ENCODE measurements around the gene ARMH3.

The ARMH3 gene

DNA sequence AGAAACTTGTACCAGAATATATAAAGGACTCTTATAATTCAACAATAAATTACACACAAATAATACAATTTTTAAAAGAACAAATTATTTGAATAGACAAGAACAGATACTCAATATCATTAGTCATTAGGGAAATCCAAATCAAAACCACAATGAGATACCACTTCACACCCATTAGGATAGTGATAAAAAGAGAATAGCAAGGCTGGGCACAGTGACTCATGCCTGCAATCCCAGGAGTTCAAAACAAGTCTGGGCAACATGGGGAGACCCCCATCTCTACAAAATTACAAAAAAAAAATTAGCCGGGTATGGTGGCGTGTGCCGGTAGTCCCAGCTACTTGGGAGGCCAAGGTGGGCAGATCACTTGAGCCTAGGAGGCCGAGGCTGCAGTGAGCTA lies 160.2 kb downstream of the ARMH3 start:
- DNase-seq (ENCODE audit: low read depth in 3 of 3), result no peak

DNA sequence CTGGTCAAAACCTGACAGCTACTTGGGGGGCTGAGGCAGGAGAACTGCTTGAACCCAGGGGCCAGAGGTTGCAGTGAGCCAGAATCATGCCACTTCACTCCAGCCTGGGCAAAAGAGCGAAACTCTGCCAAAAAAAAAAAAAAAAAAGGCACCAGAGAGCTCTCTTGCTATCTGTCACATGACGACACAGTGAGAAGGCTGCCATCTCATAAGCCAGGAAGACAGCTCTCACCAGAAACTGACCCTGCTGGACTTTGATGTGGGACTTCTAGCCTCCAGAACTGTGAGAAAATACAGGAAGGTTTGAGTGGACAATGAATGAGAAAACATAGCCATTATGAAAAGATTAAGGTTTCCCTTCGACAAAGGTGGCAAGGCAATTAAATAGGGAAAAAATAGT lies 161.2 kb downstream of the ARMH3 start:
- DNase-seq (ENCODE audit: low read depth in 3 of 3), result no peak

DNA sequence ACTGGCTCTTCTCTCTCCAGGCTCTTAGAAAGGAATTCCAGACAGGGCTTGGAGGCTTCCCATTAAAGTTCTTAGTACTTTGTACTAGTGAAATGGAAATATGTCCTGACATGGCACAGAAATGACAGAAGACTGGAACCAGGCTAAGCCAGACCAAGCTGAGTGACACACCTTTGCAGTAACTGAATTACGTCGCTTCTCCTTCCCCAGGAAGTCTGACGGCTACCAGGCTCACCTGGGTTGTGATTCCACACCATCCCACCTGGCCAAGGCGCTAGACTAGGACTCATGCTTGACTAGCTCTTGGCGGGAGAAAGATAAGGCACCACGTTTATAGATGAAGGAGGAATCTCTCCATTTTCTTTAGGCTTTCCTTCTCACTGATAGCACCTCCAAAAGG lies 161.7 kb downstream of the ARMH3 start:
- no peak for DNase-seq (ENCODE audit: low read depth in 3 of 3)

DNA sequence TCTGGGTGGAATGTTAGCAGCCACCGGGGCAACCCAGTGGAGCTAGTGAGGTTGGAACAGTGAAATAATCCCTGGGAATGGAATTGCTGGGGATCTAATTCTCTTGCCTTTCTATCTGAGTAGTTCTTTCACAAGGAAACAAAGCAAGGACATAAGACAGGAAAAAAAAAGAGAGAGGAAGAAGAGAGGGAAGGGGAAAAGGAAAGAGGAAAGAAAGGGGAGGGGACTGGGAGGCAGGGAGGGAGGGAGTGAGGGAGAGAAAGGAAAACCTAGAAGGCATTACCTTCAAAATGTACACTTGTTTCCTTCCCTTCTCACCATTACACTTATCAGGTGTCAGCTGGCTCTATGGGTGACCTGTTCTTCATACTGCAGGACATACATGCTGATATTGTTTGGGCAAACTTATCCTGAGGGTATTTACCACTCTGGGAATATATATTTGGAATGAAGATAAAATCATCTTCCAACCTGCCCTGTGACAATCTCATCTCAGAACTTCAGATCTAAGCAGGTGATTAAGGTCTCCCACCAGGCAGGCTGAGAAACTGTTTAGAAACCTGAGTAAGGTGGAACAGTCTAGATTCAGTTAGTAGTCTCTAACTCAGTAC lies 162.4 kb downstream of the ARMH3 start:
- DNase-seq (ENCODE audit: low read depth in 3 of 3), result no peak

DNA sequence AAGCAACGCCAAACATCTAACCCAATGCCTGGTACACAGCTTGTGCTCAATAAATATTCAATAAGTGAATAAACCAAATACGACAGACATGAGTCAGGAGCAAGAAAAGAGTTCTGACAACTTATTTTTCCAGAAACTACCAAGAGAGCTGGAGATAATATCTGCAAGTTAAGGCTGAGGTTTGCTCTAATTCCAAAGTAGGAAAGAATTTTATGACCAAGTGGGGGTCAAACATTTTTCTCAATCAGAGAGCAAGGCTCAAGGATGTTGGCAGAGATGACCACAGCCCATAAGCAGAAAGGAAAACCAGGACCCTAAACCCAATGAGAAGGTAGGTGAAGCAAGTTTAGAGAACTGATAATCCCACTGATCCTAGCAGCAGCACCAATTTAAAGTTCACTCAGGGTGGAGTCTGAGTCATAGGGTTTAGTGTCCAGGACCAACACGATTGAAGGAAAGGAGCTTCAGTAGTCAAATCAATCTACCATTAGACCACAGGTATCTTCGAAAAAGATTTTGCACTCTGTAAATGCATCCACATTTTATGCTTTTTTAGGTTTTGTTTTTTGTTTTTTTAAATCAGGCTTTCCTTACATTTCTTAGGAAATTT lies 163.1 kb downstream of the ARMH3 start:
- no peak for DNase-seq (ENCODE audit: low read depth in 3 of 3)

DNA sequence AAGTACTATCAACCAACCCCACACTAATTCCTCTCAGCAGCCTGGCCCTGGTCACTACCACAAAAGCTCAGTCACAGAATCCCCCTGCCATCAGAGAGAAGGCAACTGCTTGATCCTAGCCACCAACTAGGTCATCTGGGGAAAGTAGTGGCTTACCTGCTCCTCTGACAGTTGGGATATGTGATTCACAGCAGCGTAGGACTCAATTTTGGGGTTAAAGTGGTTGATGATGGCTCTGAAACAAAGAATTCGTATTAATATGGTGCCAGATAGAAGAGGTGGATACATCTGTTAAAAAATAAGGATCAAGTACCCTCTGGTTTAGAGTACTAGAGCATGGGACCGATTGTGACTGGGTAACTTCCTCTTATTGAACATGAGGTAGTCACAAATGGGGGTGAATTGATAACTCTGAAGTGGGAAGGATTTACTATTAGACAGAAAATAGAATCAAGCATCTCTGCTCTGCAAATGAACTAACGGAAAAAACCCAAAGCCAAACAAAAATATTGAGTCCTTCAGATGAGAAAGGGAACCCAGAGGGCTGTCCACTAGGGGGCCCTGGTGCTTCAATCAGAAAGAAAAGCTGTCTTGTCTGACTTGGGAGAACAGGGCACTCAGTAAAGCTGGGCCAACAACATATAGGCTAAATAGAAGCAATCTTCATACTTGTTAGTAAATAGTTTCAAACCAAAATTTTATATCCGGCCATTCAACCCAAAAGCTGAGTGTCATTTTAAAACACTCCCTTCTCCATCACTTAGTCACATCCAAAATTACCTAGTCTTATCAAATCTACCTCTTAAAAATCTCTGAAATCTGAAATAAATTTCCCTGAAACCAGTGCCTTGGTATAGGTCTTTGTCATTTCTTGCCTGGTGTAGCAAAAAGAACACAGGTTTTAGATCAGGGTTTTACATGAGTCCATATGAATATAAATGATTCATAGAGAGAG lies 166.4 kb downstream of the ARMH3 start:
- peak; percentile 48 to 78 (median 49) for DNase-seq (ENCODE audit: low read depth in 3 of 3)

DNA sequence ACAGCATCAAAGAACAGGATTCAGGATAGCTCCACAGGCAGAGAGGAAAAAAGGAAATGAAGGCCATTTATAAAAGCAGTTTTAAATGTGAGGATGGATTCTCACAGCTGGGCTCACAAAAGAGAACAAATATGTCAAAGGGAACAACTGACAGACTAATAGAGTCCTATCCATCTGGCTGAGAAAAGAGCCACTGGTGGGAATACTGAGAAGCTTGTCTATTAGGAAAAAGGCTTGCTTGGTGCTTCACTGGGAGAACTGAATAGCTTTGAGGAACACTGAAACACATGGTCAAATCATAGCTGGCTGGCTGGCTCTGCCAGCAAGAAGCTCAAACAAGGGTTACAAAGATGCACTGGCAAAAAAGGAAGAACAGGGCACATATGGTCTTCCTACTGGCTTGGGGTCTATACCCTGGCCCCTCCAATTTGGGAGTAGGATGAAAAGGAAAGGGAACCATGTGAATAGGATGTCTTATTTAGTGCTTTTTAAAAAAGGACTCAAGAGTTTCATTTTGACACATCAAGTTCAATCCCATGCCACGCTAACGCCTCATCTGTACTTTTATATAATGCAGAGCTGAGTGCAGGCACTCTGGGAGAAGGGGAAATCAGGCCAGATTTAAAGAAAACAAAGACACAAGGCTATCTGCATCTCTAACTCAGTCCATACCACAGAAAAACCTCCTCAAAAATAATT lies 167.6 kb downstream of the ARMH3 start:
- DNase-seq (ENCODE audit: low read depth in 3 of 3), result no peak

DNA sequence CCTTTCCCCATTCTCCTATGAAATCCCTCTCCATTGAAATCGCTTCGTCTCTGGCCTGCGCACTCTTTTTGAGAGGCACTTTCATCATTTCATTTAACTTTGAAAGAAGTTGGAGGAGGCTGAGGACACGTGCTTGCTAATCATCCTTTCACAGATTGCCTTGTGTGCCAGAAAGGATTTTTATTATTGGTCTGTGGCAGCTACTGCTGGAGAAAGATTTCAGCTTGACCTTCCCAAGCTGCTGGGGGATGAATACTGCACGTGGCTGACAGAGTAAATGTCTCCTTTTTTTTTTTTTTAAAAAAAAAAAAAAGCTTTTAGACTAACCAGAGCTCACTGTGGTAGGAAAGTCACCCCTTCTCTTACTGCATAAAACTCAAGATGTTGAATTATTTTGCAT lies 168.2 kb downstream of the ARMH3 start:
- no peak for DNase-seq (ENCODE audit: low read depth in 3 of 3)

DNA sequence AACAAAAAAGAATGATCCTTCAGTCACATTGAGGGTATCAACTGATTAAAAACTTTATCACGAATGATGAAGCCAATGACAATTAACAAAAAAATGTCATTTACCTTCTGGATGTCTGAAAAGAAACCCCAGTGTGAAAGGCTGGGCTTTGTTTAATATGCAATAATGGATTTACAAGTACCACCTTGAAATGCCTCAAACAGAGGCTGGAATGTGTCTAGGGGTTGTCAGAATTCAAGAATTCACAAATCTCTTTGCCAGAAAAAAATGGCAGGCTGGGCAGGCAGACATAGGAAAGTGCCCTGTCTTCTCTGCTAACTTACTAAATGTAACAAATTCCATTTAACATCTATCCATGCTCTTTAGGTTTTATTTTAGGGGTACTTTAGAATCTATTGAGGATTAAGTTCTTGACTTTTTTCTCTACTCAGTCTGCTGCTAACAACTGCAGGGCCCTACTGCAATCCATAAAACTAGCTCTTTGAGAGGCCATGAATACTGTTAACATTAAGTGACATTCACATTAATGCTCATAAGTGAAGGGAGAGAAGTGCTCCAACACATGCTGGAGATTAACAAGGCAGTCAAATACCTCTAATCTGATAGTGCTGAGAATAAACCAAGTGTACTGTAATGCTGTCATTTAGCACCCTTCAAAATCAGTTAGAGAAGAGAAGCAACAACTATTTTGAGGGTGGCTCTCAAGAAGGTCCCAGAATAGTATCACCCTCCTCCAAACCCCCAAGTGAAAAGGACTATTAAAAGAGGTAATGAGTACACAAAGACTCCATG lies 169.3 kb downstream of the ARMH3 start:
- DNase-seq (ENCODE audit: low read depth in 3 of 3), result no peak

DNA sequence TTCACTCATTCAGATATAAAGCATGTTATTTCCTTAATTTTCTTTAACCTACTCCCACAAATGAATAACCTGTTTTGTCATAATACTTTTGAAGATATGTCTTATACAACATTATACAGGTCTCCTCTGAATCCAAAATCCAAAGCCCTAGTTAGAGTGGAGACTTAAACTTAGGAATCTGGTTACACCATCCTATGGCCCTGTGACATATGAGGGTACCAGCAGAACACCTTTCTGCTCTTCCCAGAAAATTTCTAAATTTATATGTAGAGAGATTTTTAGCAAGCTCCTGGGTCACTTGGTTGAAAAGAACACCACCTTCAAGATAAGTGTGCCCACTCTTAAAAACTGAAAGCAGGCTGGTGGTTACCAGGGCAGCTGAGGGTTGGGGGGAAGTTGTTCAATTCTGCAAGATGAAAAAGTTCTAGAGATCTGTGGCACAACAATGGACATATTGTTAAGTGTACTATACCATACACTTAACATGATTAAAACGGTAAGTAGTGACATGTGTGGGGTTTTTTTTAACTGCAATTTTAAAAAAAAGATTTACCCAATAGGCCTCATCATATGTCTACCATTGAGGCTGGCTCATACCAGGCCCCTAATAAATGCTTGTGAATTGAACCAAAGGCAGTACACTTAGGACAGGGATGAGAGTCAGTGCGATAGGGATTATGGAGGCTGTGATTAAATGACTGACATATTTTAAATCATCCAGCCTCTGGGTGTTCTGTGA lies 174.8 kb downstream of the ARMH3 start:
- DNase-seq (ENCODE audit: low read depth in 3 of 3), result no peak

DNA sequence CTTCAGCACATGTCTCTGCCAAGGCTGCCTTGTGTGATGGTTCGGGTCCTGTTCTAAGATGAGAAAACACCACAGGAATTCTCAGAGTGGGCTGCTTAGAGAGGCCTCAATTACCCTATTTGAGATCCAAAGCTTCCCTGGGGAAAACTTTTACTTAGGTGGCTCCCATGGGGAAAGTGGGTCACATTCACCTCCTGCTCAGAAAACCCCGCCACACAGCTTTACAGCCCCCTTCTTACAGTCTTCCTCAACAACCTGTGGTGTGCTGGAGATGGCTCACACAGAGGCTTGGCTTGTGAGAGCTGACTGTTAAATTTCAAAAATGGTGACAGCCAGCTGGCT lies 175.8 kb downstream of the ARMH3 start:
- no peak for DNase-seq (ENCODE audit: low read depth in 3 of 3)

DNA sequence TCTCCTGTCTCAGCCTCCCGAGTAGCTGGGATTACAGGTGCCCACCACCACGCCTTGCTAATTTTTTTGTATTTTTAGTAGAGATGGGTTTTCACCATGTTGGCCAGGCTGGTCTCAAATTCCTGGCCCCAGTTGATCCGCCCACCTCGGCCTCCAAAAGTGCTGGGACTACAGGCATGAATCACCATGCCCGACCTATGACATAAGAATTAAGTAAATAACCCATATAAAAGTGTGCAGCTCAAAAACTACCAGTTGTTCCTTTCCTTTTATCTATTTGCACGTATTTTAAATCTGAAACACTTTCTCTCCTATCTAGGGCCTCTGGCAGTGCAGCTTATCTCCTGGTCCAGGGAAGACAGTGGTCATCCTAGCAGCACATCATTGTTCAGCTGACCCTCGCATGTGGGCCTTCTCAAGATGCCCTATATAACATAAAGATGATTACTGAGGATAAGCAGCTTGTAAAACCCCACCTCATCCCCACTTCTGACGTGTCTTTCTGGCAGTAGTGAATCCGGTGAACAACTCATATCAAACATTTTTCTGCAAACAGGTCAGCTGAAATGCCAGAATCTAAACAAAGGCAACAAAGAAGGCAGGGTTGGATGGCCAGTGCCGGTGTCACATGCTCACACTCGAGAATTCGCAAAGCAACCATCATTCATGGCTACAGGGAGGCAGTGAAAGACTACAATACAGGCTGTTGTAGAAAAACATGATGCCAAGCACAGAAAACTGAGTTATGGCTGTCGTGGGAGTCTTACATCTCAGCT lies 176.3 kb downstream of the ARMH3 start:
- DNase-seq (ENCODE audit: low read depth in 3 of 3), result no peak

DNA sequence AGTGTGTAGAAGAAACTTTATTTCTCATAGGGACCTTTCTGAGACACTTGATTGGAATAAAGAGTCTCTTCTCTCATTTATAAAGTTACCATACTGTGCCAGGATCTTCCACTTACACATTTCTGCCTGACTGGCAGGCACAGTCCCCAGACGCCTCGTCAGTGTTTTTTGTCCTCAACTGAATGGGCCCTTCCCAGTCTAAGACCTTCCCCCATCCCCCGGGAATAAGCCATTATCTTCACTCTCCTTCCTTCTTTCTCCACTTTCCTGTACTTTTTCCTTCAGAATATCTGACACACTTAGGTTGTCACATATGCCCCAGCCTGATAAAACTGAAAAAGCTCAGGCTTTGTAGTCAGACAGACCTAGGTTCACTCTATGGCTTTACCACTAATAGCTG lies 177.1 kb downstream of the ARMH3 start:
- no peak for DNase-seq (ENCODE audit: low read depth in 3 of 3)

DNA sequence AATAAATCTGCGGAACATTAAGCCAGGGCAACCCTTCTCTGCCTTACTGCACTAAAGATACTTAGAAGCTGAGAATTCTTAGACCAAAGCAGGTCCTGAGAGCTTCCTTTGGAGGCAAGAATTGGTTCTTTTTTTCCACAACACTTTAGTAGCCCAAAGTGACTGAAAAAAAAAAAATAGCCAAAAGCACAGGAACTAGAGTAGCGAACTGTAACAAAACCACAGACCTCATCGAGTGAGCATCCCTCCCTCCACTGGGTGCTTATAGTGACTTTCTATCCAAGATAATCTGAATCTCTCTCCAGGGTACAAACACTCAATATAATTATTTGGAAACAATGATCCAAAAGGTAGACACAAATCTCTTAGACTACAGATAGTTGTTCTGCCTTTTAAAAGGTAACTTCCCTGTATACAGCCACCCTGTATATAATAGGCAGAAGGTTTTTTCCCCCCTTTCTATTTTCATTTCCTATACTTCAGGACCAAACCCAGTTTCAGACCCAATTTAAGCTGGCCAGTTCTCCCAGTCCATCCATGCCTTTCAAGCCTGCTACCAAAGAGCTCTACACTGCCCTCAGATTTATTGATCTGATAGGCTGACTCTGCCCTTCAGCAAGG lies 180.8 kb downstream of the ARMH3 start:
- DNase-seq (ENCODE audit: low read depth in 3 of 3), result no peak

DNA sequence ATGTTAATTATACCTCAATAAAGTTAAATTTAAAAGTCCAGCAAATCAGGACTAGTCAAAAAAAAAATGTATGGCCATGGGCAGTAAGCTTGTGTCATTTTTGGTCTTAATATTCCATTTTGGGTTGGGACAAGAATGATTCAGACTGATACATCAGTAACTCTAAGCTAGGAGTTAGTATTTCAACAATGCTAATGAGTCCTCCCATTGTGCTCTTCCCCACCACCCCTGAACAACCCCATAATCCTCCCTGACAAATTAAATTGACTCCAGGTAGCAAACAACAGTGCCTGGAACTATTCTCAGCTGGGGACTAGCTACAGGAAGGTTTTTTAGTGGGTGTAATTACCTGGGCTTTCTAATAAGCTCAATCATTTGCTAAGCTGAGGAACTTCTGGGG lies 181.7 kb downstream of the ARMH3 start:
- DNase-seq (ENCODE audit: low read depth in 3 of 3), result no peak

DNA sequence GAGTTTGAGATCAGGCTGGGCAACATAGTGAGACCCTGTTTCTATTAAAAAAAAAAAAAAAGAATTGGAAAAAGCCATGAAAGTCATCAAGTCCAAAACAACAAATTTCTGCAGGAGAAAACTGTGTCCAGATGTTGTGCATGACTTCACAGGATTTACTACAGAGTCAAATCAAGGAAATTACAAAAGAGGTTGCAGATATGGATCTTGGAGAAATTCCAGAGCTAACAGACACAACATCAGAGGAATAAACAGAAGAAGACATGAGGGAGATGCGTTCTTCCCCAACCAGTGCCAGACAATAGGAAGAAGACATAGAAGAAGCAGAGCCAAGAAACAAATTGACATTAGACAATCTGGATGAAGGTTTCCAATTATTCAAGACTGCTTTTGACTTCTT lies 188.0 kb downstream of the ARMH3 start:
- no peak for DNase-seq (ENCODE audit: low read depth in 3 of 3)

DNA sequence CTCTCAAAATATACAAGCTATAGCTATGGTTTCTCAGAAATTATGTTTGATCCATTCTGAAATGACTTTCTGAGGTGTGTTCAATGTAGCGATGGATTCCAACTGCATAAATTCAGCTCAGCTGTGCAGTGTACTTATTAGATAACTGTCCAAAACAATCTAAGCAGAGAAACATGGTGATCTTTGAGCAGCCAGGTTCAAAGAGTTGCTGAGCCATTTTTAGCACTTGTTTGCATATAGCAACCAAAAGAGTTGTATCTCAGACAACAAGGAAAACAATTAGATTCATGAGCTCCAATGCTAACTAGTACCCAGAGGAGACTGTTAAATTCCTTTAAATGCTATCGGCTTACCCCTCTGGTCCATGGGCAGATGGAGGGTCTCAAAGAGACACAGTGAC lies 196.4 kb downstream of the ARMH3 start:
- DNase-seq (ENCODE audit: low read depth in 3 of 3), result no peak

DNA sequence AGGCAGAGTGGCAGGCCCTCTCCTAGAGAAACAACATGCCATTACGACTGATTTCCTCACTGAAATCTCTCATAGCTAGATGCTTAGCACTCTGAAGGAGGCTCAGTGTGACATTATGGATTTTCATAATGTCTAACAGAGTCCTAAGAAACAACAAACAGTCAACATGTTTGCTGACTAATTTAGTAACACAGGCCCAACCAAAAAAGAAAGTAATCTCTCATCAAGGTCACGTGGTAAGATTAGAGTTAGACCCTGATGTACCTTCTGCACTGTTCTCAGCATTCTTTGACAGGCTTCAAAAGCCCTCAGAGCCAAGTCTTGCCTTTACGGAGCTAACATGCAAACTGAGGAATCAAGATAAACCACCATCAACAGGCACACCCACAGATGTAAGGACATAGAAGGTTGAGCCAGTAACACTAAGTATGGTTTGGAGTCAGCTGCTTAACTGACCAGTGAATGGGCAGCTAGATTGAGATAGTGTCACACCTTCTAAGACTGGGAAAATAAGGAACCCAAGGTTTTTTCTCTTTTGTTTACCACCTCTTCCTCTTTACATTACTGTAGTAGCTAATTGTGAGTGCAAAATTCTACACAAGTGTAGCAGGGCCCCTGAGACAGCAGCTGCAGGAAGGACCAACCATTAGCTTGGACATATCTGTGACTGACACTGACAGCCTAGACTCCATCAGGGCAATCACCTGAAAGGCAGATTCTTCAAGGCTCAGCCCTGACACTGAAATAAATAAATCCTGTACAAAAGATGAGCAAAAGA lies 197.1 kb downstream of the ARMH3 start:
- DNase-seq (ENCODE audit: low read depth in 3 of 3), result no peak

Data from stimulated activated CD4-positive, alpha-beta T cell treated with anti-CD3 and anti-CD28 coated beads, TNF-alpha, amount 100 ng/mL, for 48 hours (primary cell).